Smooth muscle cell (in vitro differentiated cells): ENCODE results near the gene KRTAP5-4. TPM values are rescaled to one million over a fixed set of nuclear protein-coding genes. Genes with fewer than 3 reads are reported as not detected.
"Not testable (repeated sequence)": the region's sequence is repeated elsewhere in the genome, so short reads cannot be mapped to it uniquely, and the experiment has no call there.

ENCODE experiments used
- DNase-seq: peaks from one replicate; lab custom pipeline; 2025; ENCODE audit not compliant: unreplicated experiment; lab: John Stamatoyannopoulos, UW
- H2AFZ ChIP-seq: fragments of 200-600 bp; sonication (generic); 2 replicates; pipeline ENCODE4 v1.6.0; 2016; ENCODE audit warnings: antibody characterized with exemption, low read depth, mild to moderate bottlenecking
- H3F3A ChIP-seq: fragments of 200-600 bp; sonication (generic); 2 replicates; pipeline ENCODE4 v1.6.0; 2017; ENCODE audit warnings: antibody characterized with exemption, low read depth
- H3K27ac ChIP-seq: fragments of 200-600 bp; sonication (generic); 2 replicates; pipeline ENCODE4 v1.5.1; 2016; ENCODE audit warnings: low read depth, mild to moderate bottlenecking
- H3K27me3 ChIP-seq: fragments of 200-600 bp; sonication (generic); 2 replicates; pipeline ENCODE4 v1.6.1; 2016; ENCODE audit warnings: low read depth, mild to moderate bottlenecking
- H3K36me3 ChIP-seq: fragments of 200-600 bp; sonication (generic); 2 replicates; pipeline ENCODE4 v1.5.1; 2016; ENCODE audit warnings: low read depth
- H3K4me1 ChIP-seq: fragments of 200-600 bp; sonication (generic); 2 replicates; pipeline ENCODE4 v1.5.1; 2016; ENCODE audit warnings: low read depth
- H3K4me2 ChIP-seq: fragments of 200-600 bp; sonication (generic); 2 replicates; pipeline ENCODE4 v1.6.0; 2016; ENCODE audit warnings: mild to moderate bottlenecking
- H3K4me3 ChIP-seq: fragments of 200-600 bp; sonication (generic); 2 replicates; pipeline ENCODE4 v1.5.1; 2016; ENCODE audit warnings: mild to moderate bottlenecking
- H3K79me2 ChIP-seq: fragments of 200-600 bp; sonication (generic); 2 replicates; pipeline ENCODE4 v1.6.0; 2016; ENCODE audit warnings: low read depth, mild to moderate bottlenecking
- H3K9ac ChIP-seq: fragments of 200-600 bp; sonication (generic); 2 replicates; pipeline ENCODE4 v1.6.0; 2016; ENCODE audit warnings: low read depth
- H3K9me3 ChIP-seq: fragments of 200-600 bp; sonication (generic); replicated peaks from 2 replicates; pipeline ENCODE4 v1.5.1; 2016; ENCODE audit warnings: low read depth
- H4K20me1 ChIP-seq: fragments of 200-600 bp; sonication (generic); 2 replicates; pipeline ENCODE4 v1.6.0; 2016; ENCODE audit warnings: low read depth
- WGBS: methylation state at CpG from one replicate; pipeline ENCODE4 v1.1.7; 2016; ENCODE audit warnings: low lambda C conversion rate; 5-methylcytosine and 5-hydroxymethylcytosine counted together
- polyA plus RNA-seq: library from polyadenylated mRNA; unstranded; fragments of >200 nt; fragmentation: Nextera tagmentation; extraction: Ambion mirVana; gene quantifications from 2 replicates; pipeline ENCODE4 v1.2.1, GENCODE V29; 2016
- total RNA-seq: library from RNA; depleted of rRNA; stranded (reverse); fragments of >200 nt; gene quantifications from 2 replicates; pipeline ENCODE4 v1.2.3, GENCODE V29; 2014
- TF ChIP-seq, protein P1 (sequence below): fragments of 200-600 bp; sonication (generic); IDR thresholded peaks from 2 replicates; pipeline ENCODE4 v1.5.1; 2017; ENCODE audit warnings: borderline replicate concordance, mild to moderate bottlenecking, antibody characterized with exemption; ENCODE audit not compliant: insufficient read depth, poor library complexity, severe bottlenecking

Gene KRTAP5-4
- total and polyA plus RNA-seq, 2 experiments from 2014 or later: not detected

DNA sequence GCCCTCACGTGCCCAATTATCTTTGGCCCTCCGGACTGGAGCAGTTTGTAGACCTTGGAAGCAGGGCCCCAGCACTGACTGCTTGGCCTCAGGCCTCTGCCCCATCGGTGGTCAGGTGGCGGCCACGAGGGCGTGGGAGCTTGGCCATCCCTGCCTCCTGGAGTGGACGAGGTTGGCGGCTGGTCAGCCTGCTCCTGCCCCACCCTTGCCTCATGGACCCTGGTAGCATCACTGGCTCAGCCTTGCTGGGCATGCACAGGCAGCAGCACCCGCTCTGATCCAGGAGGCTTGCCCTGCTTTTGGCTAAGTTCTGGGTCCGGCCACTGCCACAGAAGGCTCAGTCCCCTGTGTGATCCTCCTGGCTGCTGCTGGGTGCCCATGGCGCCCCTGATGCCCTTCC, 17.8 kb downstream of the KRTAP5-4 start:
- Histone ChIP-seq H3K4me1 (no peaks in the 10 kb centered on the region), H4K20me1 (no peaks in the 10 kb centered on the region), H3K27ac (no peak overlapping the region), H3K36me3 (no peaks in the 10 kb centered on the region), H3K4me2 (no peak overlapping the region), H3K27me3 (peaks cover 23% of the 10 kb centered on the region), H3K79me2 (no peaks in the 10 kb centered on the region), H3K9me3 (no peaks in the 10 kb centered on the region), H2AFZ (no peak overlapping the region), H3K4me3 (no peak overlapping the region), H3K9ac (no peak overlapping the region), H3F3A (no peaks in the 10 kb centered on the region)
- no peak for DNase-seq
- TF ChIP-seq, protein P1, sequence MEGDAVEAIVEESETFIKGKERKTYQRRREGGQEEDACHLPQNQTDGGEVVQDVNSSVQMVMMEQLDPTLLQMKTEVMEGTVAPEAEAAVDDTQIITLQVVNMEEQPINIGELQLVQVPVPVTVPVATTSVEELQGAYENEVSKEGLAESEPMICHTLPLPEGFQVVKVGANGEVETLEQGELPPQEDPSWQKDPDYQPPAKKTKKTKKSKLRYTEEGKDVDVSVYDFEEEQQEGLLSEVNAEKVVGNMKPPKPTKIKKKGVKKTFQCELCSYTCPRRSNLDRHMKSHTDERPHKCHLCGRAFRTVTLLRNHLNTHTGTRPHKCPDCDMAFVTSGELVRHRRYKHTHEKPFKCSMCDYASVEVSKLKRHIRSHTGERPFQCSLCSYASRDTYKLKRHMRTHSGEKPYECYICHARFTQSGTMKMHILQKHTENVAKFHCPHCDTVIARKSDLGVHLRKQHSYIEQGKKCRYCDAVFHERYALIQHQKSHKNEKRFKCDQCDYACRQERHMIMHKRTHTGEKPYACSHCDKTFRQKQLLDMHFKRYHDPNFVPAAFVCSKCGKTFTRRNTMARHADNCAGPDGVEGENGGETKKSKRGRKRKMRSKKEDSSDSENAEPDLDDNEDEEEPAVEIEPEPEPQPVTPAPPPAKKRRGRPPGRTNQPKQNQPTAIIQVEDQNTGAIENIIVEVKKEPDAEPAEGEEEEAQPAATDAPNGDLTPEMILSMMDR: no peak
- WGBS: 89% methylated on average over 11 of the region's 11 CpGs

DNA sequence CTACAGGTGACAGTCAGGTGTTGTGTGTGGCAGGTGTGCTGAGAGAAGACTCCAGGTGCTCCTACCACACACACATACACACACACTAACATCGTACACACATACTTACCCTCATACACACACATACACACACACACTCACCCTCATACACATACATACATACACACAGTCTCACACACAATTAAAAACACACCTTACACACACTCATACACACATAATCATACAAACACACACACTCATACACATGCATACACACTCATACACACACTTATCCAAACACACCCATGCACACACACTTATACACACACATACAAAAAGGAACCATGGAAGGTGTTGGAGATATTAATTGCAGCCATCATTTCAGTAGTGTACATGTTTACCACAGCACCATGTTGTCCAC, 18.3 kb downstream of the KRTAP5-4 start:
- TF ChIP-seq, protein P1: no peak
- H3K4me2 ChIP-seq: no peak overlapping the region
- WGBS: 88% methylated on average over 1 of the region's 1 CpG

DNA sequence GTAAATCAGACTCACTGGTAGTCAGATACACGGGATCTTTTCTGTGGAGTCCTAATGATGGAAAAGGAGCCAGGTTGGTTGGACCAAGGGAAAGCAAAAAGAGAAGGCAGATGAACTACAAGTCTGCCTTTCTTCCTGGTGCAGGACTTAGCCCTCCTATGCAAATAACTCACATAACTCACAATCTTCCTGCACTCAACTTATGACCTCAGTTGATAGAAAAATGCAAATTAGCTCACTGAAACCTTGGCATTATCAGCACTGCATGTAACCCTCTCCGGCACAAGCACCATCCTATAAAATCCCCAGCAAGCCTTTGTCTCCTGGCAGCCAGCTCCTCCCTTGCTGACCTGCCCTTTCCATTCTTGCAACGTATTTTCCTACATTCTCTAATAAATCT, 20.3 kb downstream of the KRTAP5-4 start:
- not testable (repeated sequence) for H3F3A ChIP-seq, H3K9ac ChIP-seq, H3K79me2 ChIP-seq, H4K20me1 ChIP-seq, DNase-seq, H2AFZ ChIP-seq, H3K27ac ChIP-seq, H3K4me1 ChIP-seq, H3K4me2 ChIP-seq, H3K4me3 ChIP-seq, H3K36me3 ChIP-seq, H3K9me3 ChIP-seq
- H3K27me3 ChIP-seq: peaks cover 19% of the 10 kb centered on the region
- WGBS: 95% methylated on average over 3 of the region's 3 CpGs

More for the DNA sequence above, 18.3 kb downstream of the KRTAP5-4 start:
- Histone ChIP-seq H3K27me3 (peaks cover 23% of the 10 kb centered on the region), H3K36me3 (no peaks in the 10 kb centered on the region), H3K9ac (no peak overlapping the region), H3K79me2 (no peaks in the 10 kb centered on the region), H2AFZ (no peak overlapping the region), H3K27ac (no peak overlapping the region), H3K9me3 (no peaks in the 10 kb centered on the region), H4K20me1 (no peaks in the 10 kb centered on the region), H3K4me3 (no peak overlapping the region), H3K4me1 (no peaks in the 10 kb centered on the region), H3F3A (no peaks in the 10 kb centered on the region)
- no peak for DNase-seq

DNA sequence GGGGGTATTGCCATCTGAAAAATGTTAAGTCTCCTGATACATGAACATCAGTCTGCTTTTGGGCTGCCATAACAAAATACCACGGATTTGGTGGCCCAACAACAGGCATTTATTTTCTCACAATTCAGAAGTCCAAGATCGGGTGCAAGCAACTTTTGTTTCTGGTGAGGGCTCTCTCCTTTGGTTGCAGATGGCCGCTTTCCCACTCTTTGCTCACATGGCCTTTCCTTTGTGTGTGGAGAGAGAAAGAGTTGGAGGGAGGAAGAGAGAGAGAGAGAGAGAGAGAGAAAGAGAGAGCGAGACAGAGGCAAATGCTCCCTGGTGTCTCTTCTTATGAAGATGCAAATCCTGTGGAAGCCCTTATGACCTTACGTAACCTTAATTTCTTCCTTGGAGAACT, 21.3 kb downstream of the KRTAP5-4 start:
- TF ChIP-seq, protein P1: no peak
- no peaks in the 10 kb centered on the region for H3K79me2 ChIP-seq
- H3K27me3 ChIP-seq: peaks cover 29% of the 10 kb centered on the region
- H3K27ac ChIP-seq: no peak overlapping the region
- no peaks in the 10 kb centered on the region for H3K36me3 ChIP-seq
- no peaks in the 10 kb centered on the region for H3K4me1 ChIP-seq
- H3K4me3 ChIP-seq: no peak overlapping the region
- DNase-seq: no peak
- no peaks in the 10 kb centered on the region for H3K9me3 ChIP-seq
- no peak overlapping the region for H3K4me2 ChIP-seq
- no peak overlapping the region for H3K9ac ChIP-seq
- 74% methylated on average over 5 of the region's 5 CpGs for WGBS
- no peak overlapping the region for H2AFZ ChIP-seq
- no peaks in the 10 kb centered on the region for H4K20me1 ChIP-seq
- H3F3A ChIP-seq: no peaks in the 10 kb centered on the region
